Gastrocnemius medialis (tissue), 4 donors: Measurements from ENCODE around the gene CTIF. TPM values are rescaled to one million over a fixed set of nuclear protein-coding genes. Genes with fewer than 3 reads are reported as not detected.

ENCODE experiments used
- ATAC-seq, 2 donors: fragments of 150-250 bp; one replicate each; pipeline ENCODE4 v1.9.1; 2016
- DNase-seq, 2 donors: peaks; one replicate each; pipeline ENCODE4 v3.0.0-alpha.2; 2019
- H3K27ac ChIP-seq, 4 donors: fragments of 200-600 bp; sonication (generic); 1 replicate in 1 of 4; 2 replicates in 3 of 4; pipeline ENCODE4 v1.5.1; 2016 to 2018; ENCODE audit warnings: mild to moderate bottlenecking in 2 of 4, moderate library complexity in 1 of 4
- H3K27me3 ChIP-seq, 3 donors: fragments of 200-600 bp; sonication (generic) in 2 of 3; 1 replicate in 1 of 3; 2 replicates in 2 of 3; pipeline versions ENCODE4 v1.5.1 to v1.6.0; 2016 to 2019; ENCODE audit warnings: mild to moderate bottlenecking in 1 of 3, moderate library complexity in 1 of 3
- H3K36me3 ChIP-seq, 2 donors: fragments of 200-600 bp; sonication (generic) in 1 of 2; one replicate each; pipeline ENCODE4 v1.5.1; 2017 to 2018
- H3K4me1 ChIP-seq, 2 donors: fragments of 200-600 bp; sonication (generic) in 1 of 2; one replicate each; pipeline ENCODE4 v1.5.1; 2016 to 2017; ENCODE audit warnings: mild to moderate bottlenecking in 2 of 2
- H3K4me3 ChIP-seq, 4 donors: fragments of 200-600 bp; sonication (generic) in 3 of 4; 1 replicate in 1 of 4; 2 replicates in 3 of 4; pipeline ENCODE4 v1.5.1; 2016 to 2019; ENCODE audit warnings: mild to moderate bottlenecking in 2 of 4
- H3K9me3 ChIP-seq, 3 donors: fragments of 200-600 bp; sonication (generic) in 2 of 3; 1 replicate in 1 of 3; 2 replicates in 2 of 3; pipeline ENCODE4 v1.5.1; 2016 to 2019
- POLR2A ChIP-seq, 2 donors: fragments of 450-650 bp; IDR thresholded peaks; one replicate each; pipeline ENCODE4 v1.6.1; 2017; ENCODE audit warnings: antibody characterized with exemption in 2 of 2, mild to moderate bottlenecking in 2 of 2, moderate library complexity in 2 of 2
- in situ Hi-C, 4 donors: fragments of 200-750 bp; cut with MboI; loops; one replicate each; pipeline versions ENCODE4 v1.15.0 to v1.8.0; 2017; ENCODE audit warnings: low sequenced_read_pairs in 4 of 4
- intact Hi-C: fragments of 100-400 bp; cut with DNase I; formaldehyde crosslinking; loops from one replicate; pipeline ENCODE4 v1.15.1; 2023; ENCODE audit warnings: low total_unique reads
- total RNA-seq, 4 donors: library from RNA; depleted of rRNA; stranded (reverse); fragments of >200 nt; gene quantifications; one replicate each; pipeline versions ENCODE4 v1.1.0 to v1.2.3, GENCODE V29; 2016
- TF ChIP-seq, protein P1 (sequence below), 5 experiments: fragments of 450-650 bp in 3 of 5; fragments of 200-600 bp in 2 of 5; sonication (generic) in 2 of 5; IDR thresholded peaks in 4 of 5; conservative IDR thresholded peaks in 1 of 5; 1 replicate in 4 of 5; 2 replicates in 1 of 5; pipeline ENCODE4 v1.5.1; 2016 to 2019; ENCODE audit warnings: antibody characterized with exemption in 5 of 5, mild to moderate bottlenecking in 3 of 5, moderate library complexity in 3 of 5

The CTIF gene
- total RNA-seq, 4 donors from 2014 or later = 20.2 to 35.4 (median 23.1) TPM

DNA sequence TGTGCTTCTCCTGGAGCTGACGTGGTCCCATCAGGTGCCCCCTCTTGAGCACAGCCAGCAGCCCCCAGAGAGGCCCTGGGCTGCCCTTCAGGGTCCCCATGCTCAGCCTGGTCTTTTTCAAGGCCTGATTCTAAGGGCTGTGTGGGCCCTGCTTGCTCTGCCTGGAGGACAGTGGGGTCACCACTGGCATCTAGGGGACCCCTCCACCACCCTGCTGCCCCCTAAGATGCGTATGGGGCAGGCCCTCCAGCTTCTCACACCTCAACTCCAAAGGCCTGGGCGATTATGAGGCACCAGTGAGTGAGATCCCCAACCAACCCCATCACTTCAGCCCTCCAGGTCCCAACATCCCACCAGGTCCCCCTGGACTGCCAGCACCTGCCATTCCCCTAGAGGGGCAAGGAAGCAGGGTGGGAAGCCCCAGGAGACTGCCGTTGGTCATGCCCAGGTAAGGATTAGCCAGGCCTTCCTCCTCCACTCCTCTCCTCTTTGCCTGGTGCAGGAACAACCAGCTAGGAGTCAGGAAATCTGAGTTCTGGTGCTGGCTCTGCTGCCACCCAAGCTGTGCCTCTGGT lies 297.5 kb downstream of the CTIF start:
- H3K27ac ChIP-seq = no peak overlapping the region
- no peak for DNase-seq
- H3K4me1 ChIP-seq = peaks cover 9 to 23% of the 10 kb centered on the region in 2 donors
- TF ChIP-seq POLR2A (IDR thresholded peaks at IDR 0.05) = no peak
- TF ChIP-seq, protein P1, sequence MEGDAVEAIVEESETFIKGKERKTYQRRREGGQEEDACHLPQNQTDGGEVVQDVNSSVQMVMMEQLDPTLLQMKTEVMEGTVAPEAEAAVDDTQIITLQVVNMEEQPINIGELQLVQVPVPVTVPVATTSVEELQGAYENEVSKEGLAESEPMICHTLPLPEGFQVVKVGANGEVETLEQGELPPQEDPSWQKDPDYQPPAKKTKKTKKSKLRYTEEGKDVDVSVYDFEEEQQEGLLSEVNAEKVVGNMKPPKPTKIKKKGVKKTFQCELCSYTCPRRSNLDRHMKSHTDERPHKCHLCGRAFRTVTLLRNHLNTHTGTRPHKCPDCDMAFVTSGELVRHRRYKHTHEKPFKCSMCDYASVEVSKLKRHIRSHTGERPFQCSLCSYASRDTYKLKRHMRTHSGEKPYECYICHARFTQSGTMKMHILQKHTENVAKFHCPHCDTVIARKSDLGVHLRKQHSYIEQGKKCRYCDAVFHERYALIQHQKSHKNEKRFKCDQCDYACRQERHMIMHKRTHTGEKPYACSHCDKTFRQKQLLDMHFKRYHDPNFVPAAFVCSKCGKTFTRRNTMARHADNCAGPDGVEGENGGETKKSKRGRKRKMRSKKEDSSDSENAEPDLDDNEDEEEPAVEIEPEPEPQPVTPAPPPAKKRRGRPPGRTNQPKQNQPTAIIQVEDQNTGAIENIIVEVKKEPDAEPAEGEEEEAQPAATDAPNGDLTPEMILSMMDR (IDR thresholded peaks at IDR 0.05 in 4 of 5, conservative IDR thresholded peaks at IDR 0.05 in 1 of 5) = no peak
- H3K36me3 ChIP-seq = no peaks in the 10 kb centered on the region
- H3K4me3 ChIP-seq = no peak overlapping the region
- in situ Hi-C loops (no loop called here), intact Hi-C loops (no loop called here)
- H3K27me3 ChIP-seq = no peaks in the 10 kb centered on the region
- no peak for ATAC-seq
- no peaks in the 10 kb centered on the region for H3K9me3 ChIP-seq

DNA sequence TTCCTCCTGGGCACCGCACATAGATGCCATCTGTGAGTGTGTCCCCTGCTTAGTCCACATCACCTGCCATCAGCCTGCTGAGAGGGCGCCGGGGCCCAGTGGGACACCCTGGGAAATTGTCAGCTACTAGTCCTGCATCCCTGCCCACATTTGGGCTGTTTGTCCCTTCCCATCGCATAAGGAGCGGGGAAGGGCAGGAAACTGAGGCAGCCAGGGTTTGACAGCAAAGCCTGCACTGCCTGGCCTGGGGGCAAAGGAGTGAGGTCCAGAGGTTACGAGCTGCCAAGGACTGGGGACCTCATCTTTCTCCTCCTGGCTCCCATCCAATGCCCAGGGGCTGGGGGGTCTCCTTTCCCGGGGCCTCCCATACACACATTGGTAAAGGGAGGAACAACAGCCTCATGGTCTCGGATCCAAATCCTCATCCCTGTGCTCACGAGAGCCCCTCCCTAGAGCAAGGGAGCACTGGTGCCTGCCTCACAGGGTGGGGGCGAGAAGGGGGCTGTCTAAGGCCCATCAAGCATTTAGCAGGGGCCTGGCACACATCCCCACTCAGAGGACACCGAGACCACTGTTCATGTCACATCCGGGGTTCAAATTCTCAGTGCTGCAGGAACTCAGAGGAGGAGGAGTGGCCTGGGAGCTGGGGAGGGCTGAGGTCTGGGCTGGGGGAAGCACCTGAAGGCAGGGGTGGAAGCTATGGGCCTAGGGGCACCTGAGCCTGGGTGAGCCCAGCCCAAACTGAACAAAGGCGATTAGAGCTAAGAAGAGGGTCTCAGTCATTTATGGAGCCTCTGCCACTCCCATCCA lies 298.2 kb downstream of the CTIF start:
- intact Hi-C loops (no loop called here), in situ Hi-C loops (no loop called here)
- TF ChIP-seq, protein P1 (IDR thresholded peaks at IDR 0.05 in 4 of 5, conservative IDR thresholded peaks at IDR 0.05 in 1 of 5) = no peak
- TF ChIP-seq POLR2A (IDR thresholded peaks at IDR 0.05) = no peak
- ATAC-seq (no peak), DNase-seq (no peak)
- H3K36me3 ChIP-seq = no peaks in the 10 kb centered on the region
- no peak overlapping the region for H3K4me3 ChIP-seq
- no peaks in the 10 kb centered on the region for H3K9me3 ChIP-seq
- H3K27me3 ChIP-seq = no peaks in the 10 kb centered on the region
- H3K27ac ChIP-seq = no peak overlapping the region
- H3K4me1 ChIP-seq = peaks cover 10 to 30% of the 10 kb centered on the region in 2 donors

DNA sequence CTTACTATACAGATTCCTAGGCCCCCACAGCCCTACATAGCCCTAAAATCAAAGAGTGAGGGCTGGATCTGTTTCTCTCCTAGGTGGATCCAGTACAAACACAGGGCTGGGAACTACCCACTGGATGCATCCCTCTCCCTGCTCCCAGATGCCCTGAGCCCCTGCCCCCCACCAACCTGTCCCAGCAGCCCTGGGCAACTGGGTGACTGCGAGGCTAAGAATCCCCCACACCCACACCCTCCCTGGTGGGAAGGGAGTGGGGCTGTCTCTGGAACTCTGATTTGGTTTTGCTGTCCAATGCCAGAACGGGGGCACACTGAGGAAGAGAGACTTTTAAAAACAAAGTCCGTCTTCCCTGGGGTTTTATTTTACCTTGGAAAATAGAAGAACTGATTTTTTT lies 298.8 kb downstream of the CTIF start:
- intact Hi-C loops (no loop called here), in situ Hi-C loops (no loop called here)
- H3K4me3 ChIP-seq = no peak overlapping the region
- TF ChIP-seq POLR2A (IDR thresholded peaks at IDR 0.05) = no peak
- TF ChIP-seq, protein P1 (IDR thresholded peaks at IDR 0.05 in 4 of 5, conservative IDR thresholded peaks at IDR 0.05 in 1 of 5) = no peak
- no peak overlapping the region for H3K27ac ChIP-seq
- no peaks in the 10 kb centered on the region for H3K36me3 ChIP-seq
- no peaks in the 10 kb centered on the region for H3K27me3 ChIP-seq
- no peaks in the 10 kb centered on the region for H3K9me3 ChIP-seq
- ATAC-seq (no peak), DNase-seq (no peak)
- peaks cover 12 to 32% of the 10 kb centered on the region in 2 donors for H3K4me1 ChIP-seq

DNA sequence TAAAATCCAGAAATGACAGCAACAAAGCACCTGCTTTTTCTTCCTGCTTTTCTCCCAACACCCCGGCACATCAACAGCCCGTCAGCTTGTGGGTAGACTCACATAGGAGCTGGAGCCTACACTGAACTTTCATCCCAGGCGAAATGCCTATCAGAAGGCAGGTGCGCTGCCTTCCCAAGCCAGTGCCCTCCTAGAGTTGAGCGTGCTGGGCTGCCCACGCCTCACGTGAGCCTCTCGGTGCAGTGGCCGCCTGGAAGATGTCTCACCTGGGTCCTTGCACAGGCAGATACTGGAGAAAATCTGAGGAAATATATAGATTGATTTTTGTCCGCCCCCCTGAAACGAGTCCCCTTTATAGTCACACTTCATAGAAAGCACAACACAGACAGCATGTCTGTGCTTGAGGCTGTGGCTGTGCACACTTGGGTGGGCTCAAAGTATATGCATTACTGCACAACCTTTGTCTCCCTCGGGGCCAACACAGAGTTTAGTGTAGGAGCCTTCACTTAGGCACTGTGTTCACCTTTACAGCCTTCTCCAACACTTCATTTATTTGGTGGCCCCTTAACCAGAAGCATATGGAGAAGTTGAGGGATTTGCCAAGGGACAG lies 299.4 kb downstream of the CTIF start:
- TF ChIP-seq, protein P1 (IDR thresholded peaks at IDR 0.05 in 4 of 5, conservative IDR thresholded peaks at IDR 0.05 in 1 of 5) = no peak
- no peak for TF ChIP-seq POLR2A (IDR thresholded peaks at IDR 0.05)
- no peak overlapping the region for H3K27ac ChIP-seq
- ATAC-seq = no peak
- H3K4me1 ChIP-seq = peaks cover 12 to 32% of the 10 kb centered on the region in 2 donors
- in situ Hi-C loops = no loop called here
- H3K9me3 ChIP-seq = no peaks in the 10 kb centered on the region
- H3K36me3 ChIP-seq = no peaks in the 10 kb centered on the region
- H3K4me3 ChIP-seq = no peak overlapping the region
- H3K27me3 ChIP-seq = no peaks in the 10 kb centered on the region
- intact Hi-C loops = no loop called here
- DNase-seq = no peak
